ENCODE results near the gene TTYH3. TPM values are rescaled to one million over a fixed set of nuclear protein-coding genes. Genes with fewer than 3 reads are reported as not detected.

Gene TTYH3
- total and polyA plus RNA-seq, 2 donors = 4.4 to 20.4 TPM

- no peaks in the 10 kb centered on the region for H3K36me3 ChIP-seq (ENCODE audit: control insufficient read depth in 2 of 2, insufficient read depth in 2 of 2, low read length in 1 of 2)
- 97% methylated on average over 7 of the region's 7 CpGs for WGBS
- no peaks in the 10 kb centered on the region for H3K9me3 ChIP-seq (ENCODE audit: control insufficient read depth in 2 of 2, insufficient read depth in 1 of 2, low read length in 1 of 2)
- no peak overlapping the region for H3K27ac ChIP-seq (ENCODE audit: low read depth in 1 of 2, low read length in 1 of 2)
- H3K4me1 ChIP-seq (ENCODE audit: control insufficient read depth in 2 of 2, insufficient read depth in 2 of 2, low read length in 2 of 2) = peaks cover 12 to 22% of the 10 kb centered on the region in 2 donors
- H3K27me3 ChIP-seq (ENCODE audit: control insufficient read depth in 2 of 2, insufficient read depth in 1 of 2, low read length in 1 of 2) = peaks cover 0 to 12% of the 10 kb centered on the region in 2 donors
- H3K4me3 ChIP-seq (ENCODE audit: low read length in 2 of 2) = no peak overlapping the region
- no peak for DNase-seq (ENCODE audit: low read depth in 6 of 9, low spot score in 9 of 9)
Observed at GRCh38 chr7:2628891-2629290, 2.9 kb upstream of the TTYH3 start.

- no peaks in the 10 kb centered on the region for H3K36me3 ChIP-seq (ENCODE audit: control insufficient read depth in 2 of 2, insufficient read depth in 2 of 2, low read length in 1 of 2)
- peaks cover 15 to 30% of the 10 kb centered on the region in 2 donors for H3K4me1 ChIP-seq (ENCODE audit: control insufficient read depth in 2 of 2, insufficient read depth in 2 of 2, low read length in 2 of 2)
- WGBS = 88% methylated on average over 21 of the region's 21 CpGs
- no peak overlapping the region for H3K27ac ChIP-seq (ENCODE audit: low read depth in 1 of 2, low read length in 1 of 2)
- no peak overlapping the region for H3K4me3 ChIP-seq (ENCODE audit: low read length in 2 of 2)
- H3K27me3 ChIP-seq (ENCODE audit: control insufficient read depth in 2 of 2, insufficient read depth in 1 of 2, low read length in 1 of 2) = peaks cover 0 to 12% of the 10 kb centered on the region in 2 donors
- no peak for DNase-seq (ENCODE audit: low read depth in 6 of 9, low spot score in 9 of 9)
- no peaks in the 10 kb centered on the region for H3K9me3 ChIP-seq (ENCODE audit: control insufficient read depth in 2 of 2, insufficient read depth in 1 of 2, low read length in 1 of 2)
Observed at GRCh38 chr7:2629746-2630681, 1.8 kb upstream of the TTYH3 start.

- Histone ChIP-seq H3K27me3 (ENCODE audit: control insufficient read depth in 2 of 2, insufficient read depth in 1 of 2, low read length in 1 of 2) (peaks cover 0 to 3% of the 10 kb centered on the region in 2 donors), H3K4me1 (ENCODE audit: control insufficient read depth in 2 of 2, insufficient read depth in 2 of 2, low read length in 2 of 2) (peaks cover 15 to 44% of the 10 kb centered on the region in 2 donors), H3K36me3 (ENCODE audit: control insufficient read depth in 2 of 2, insufficient read depth in 2 of 2, low read length in 1 of 2) (peaks cover 3 to 4% of the 10 kb centered on the region in 2 donors), H3K27ac (ENCODE audit: low read depth in 1 of 2, low read length in 1 of 2) (peak overlapping the region; percentile 73 to 79), H3K4me3 (ENCODE audit: low read length in 2 of 2) (peak overlapping the region; percentile 85 to 86), H3K9me3 (ENCODE audit: control insufficient read depth in 2 of 2, insufficient read depth in 1 of 2, low read length in 1 of 2) (no peaks in the 10 kb centered on the region)
- WGBS = under 1% methylated on average over 35 of the region's 35 CpGs
- peak in 3 of 9 donors; percentile 30 to 78 (median 59) for DNase-seq (ENCODE audit: low read depth in 6 of 9, low spot score in 9 of 9)
Observed at GRCh38 chr7:2632733-2633537, 1.1 kb downstream of the TTYH3 start.

DNA sequence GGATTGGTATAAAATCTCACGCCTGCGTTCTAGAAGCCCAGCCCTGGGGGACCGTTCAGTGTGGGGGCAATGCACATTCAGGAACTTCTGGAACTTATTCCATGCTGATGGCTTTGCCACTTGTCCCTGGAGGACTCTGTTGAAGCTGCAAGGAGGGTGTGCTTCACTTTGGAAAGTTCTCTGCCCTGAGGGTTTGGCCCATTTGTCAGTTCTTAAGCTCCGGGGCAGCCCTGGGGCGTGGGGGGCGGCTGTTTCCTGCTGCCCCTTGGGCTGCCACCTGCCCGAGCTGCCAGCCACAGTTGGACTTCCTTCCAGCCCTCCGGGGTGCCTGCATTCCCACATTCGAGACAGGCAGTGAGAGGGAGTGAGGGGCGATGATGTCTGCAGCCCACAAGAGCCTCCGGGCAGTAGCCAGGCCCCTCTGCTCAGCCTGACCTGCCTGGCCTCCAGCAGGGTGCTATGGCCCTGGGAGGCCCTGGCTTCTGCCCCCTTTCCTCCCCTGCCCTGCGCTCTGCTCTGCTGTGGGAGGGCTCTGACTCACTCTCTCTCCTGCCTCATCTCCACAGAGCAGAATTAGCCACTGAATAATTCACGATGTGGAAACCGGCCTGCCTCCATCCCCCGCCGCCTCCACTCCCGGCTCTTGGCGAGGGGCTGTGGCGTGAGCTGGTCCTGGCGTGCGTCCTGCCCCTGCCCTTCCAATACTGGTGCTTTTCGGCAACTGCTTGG, 1.9 kb downstream of the TTYH3 start:
- 42% methylated on average over 22 of the region's 22 CpGs for WGBS
- DNase-seq (ENCODE audit: low read depth in 6 of 9, low spot score in 9 of 9) = no peak

GRCh38 chr7:2634267-2635145, 2.7 kb downstream of the TTYH3 start:
- DNase-seq (ENCODE audit: low read depth in 6 of 9, low spot score in 9 of 9) = no peak
- Histone ChIP-seq H3K4me1 (ENCODE audit: control insufficient read depth in 2 of 2, insufficient read depth in 2 of 2, low read length in 2 of 2) (peaks cover 15 to 53% of the 10 kb centered on the region in 2 donors), H3K27me3 (ENCODE audit: control insufficient read depth in 2 of 2, insufficient read depth in 1 of 2, low read length in 1 of 2) (no peaks in the 10 kb centered on the region), H3K9me3 (ENCODE audit: control insufficient read depth in 2 of 2, insufficient read depth in 1 of 2, low read length in 1 of 2) (no peaks in the 10 kb centered on the region), H3K36me3 (ENCODE audit: control insufficient read depth in 2 of 2, insufficient read depth in 2 of 2, low read length in 1 of 2) (peaks cover 3 to 4% of the 10 kb centered on the region in 2 donors), H3K4me3 (ENCODE audit: low read length in 2 of 2) (no peak overlapping the region), H3K27ac (ENCODE audit: low read depth in 1 of 2, low read length in 1 of 2) (peak overlapping the region in 1 of 2 donors; percentile 67)
- WGBS = 95% methylated on average over 22 of the region's 22 CpGs

More for the DNA sequence above, 1.9 kb downstream of the TTYH3 start:
- H3K4me1 ChIP-seq (ENCODE audit: control insufficient read depth in 2 of 2, insufficient read depth in 2 of 2, low read length in 2 of 2) = peaks cover 15 to 51% of the 10 kb centered on the region in 2 donors
- no peaks in the 10 kb centered on the region for H3K27me3 ChIP-seq (ENCODE audit: control insufficient read depth in 2 of 2, insufficient read depth in 1 of 2, low read length in 1 of 2)
- peak overlapping the region; percentile 54 to 67 for H3K27ac ChIP-seq (ENCODE audit: low read depth in 1 of 2, low read length in 1 of 2)
- peak overlapping the region; percentile 85 to 86 for H3K4me3 ChIP-seq (ENCODE audit: low read length in 2 of 2)
- peaks cover 3 to 4% of the 10 kb centered on the region in 2 donors for H3K36me3 ChIP-seq (ENCODE audit: control insufficient read depth in 2 of 2, insufficient read depth in 2 of 2, low read length in 1 of 2)
- H3K9me3 ChIP-seq (ENCODE audit: control insufficient read depth in 2 of 2, insufficient read depth in 1 of 2, low read length in 1 of 2) = no peaks in the 10 kb centered on the region

DNA sequence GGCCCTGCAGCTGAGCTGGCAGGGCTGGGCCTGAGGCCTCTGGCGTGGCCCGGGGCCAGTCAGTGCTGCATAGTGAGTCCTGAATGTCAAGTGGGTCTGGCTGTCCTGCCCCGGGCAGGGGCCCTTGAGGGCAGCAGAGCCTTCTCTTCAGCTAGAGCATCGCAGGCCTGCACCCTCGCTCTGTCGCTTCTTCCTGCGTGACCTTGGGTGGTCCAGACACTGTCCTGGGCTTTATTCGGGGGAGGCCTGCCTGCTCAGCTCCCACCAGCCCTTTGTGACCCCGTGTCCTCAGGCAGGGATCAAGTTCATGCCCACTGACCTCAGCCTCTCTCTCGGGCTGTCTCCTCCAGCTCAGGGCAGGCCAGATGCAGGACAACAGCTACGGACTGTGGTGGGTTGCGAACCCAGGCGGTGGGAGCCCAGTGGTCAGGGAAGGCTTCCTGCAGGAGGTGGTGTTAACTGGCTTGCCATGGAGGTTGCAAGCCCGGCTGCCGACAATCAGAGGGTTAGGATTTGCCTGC, 3.4 kb downstream of the TTYH3 start:
- Histone ChIP-seq H3K36me3 (ENCODE audit: control insufficient read depth in 2 of 2, insufficient read depth in 2 of 2, low read length in 1 of 2) (peaks cover 4 to 6% of the 10 kb centered on the region in 2 donors), H3K4me3 (ENCODE audit: low read length in 2 of 2) (no peak overlapping the region)
- DNase-seq (ENCODE audit: low read depth in 6 of 9, low spot score in 9 of 9) = no peak

GRCh38 chr7:2635810-2636701, 4.3 kb downstream of the TTYH3 start:
- 94% methylated on average over 22 of the region's 22 CpGs for WGBS
- Histone ChIP-seq H3K36me3 (ENCODE audit: control insufficient read depth in 2 of 2, insufficient read depth in 2 of 2, low read length in 1 of 2) (peaks cover 4 to 6% of the 10 kb centered on the region in 2 donors), H3K27me3 (ENCODE audit: control insufficient read depth in 2 of 2, insufficient read depth in 1 of 2, low read length in 1 of 2) (no peaks in the 10 kb centered on the region), H3K4me3 (ENCODE audit: low read length in 2 of 2) (no peak overlapping the region), H3K9me3 (ENCODE audit: control insufficient read depth in 2 of 2, insufficient read depth in 1 of 2, low read length in 1 of 2) (no peaks in the 10 kb centered on the region), H3K4me1 (ENCODE audit: control insufficient read depth in 2 of 2, insufficient read depth in 2 of 2, low read length in 2 of 2) (peaks cover 15 to 63% of the 10 kb centered on the region in 2 donors), H3K27ac (ENCODE audit: low read depth in 1 of 2, low read length in 1 of 2) (no peak overlapping the region)
- DNase-seq (ENCODE audit: low read depth in 6 of 9, low spot score in 9 of 9) = no peak

More for the DNA sequence above, 3.4 kb downstream of the TTYH3 start:
- Histone ChIP-seq H3K27me3 (ENCODE audit: control insufficient read depth in 2 of 2, insufficient read depth in 1 of 2, low read length in 1 of 2) (no peaks in the 10 kb centered on the region), H3K27ac (ENCODE audit: low read depth in 1 of 2, low read length in 1 of 2) (no peak overlapping the region), H3K4me1 (ENCODE audit: control insufficient read depth in 2 of 2, insufficient read depth in 2 of 2, low read length in 2 of 2) (peaks cover 15 to 54% of the 10 kb centered on the region in 2 donors), H3K9me3 (ENCODE audit: control insufficient read depth in 2 of 2, insufficient read depth in 1 of 2, low read length in 1 of 2) (no peaks in the 10 kb centered on the region)
- WGBS = 98% methylated on average over 15 of the region's 15 CpGs

Data from thymus (tissue), 11 donors.